Vagina (tissue), 2 donors: ENCODE results near the gene ITPK1.

Source experiments
- POLR2A ChIP-seq, 2 donors: fragments of 450-650 bp; IDR thresholded peaks; one replicate each; pipeline ENCODE4 v1.6.1; 2017; ENCODE audit warnings: antibody characterized with exemption in 2 of 2, mild to moderate bottlenecking in 2 of 2, moderate library complexity in 2 of 2
- POLR2AphosphoS5 ChIP-seq, 2 donors: sonication (generic); formaldehyde crosslinking; IDR thresholded peaks; one replicate each; pipeline ENCODE4 v1.9.0; 2017; ENCODE audit warnings: antibody characterized with exemption in 2 of 2, mild to moderate bottlenecking in 2 of 2, low read depth in 1 of 2; ENCODE audit not compliant: insufficient read depth in 1 of 2
- TF ChIP-seq, protein P1 (sequence below), 3 experiments: fragments of 450-650 bp in 2 of 3; fragments of 200-600 bp in 1 of 3; sonication (generic) in 1 of 3; IDR thresholded peaks; one replicate each; pipeline ENCODE4 v1.5.1; 2017 to 2019; ENCODE audit warnings: antibody characterized with exemption in 3 of 3, mild to moderate bottlenecking in 2 of 3, moderate library complexity in 2 of 3

DNA sequence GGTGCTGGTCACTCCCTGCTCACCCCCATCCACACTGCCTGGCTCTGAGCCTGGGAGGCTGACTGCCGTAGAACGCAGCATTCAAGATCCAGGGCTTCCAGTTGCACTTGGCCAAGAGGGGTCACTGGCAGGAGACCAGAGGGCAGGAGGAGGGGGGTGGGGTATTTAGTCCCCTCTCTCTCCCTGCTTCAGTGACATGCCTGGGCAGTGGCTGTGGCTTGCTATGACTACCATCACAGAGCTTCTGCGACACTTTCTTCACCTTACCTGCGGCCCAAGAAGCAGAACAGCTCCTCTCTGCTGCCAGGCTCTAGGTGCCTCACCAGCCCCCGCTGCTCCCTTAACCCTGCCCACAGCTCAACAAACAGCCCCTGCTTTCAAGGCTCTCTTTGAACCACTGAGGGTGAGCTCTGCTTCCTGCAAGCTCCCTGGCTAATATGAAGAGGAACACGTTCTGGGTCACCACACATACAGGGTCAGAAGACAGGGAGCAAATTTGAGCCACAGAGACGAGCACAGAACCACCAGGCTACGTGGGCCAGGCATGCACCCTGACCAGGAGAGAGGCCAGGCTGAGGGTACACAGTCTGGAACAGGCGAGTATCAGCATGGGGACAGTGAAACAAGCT lies 55.7 kb downstream of the ITPK1 start:
- TF ChIP-seq, protein P1, sequence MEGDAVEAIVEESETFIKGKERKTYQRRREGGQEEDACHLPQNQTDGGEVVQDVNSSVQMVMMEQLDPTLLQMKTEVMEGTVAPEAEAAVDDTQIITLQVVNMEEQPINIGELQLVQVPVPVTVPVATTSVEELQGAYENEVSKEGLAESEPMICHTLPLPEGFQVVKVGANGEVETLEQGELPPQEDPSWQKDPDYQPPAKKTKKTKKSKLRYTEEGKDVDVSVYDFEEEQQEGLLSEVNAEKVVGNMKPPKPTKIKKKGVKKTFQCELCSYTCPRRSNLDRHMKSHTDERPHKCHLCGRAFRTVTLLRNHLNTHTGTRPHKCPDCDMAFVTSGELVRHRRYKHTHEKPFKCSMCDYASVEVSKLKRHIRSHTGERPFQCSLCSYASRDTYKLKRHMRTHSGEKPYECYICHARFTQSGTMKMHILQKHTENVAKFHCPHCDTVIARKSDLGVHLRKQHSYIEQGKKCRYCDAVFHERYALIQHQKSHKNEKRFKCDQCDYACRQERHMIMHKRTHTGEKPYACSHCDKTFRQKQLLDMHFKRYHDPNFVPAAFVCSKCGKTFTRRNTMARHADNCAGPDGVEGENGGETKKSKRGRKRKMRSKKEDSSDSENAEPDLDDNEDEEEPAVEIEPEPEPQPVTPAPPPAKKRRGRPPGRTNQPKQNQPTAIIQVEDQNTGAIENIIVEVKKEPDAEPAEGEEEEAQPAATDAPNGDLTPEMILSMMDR (IDR thresholded peaks at IDR 0.05), result no peak
- TF ChIP-seq POLR2AphosphoS5 (IDR thresholded peaks at IDR 0.05; ENCODE audit: insufficient read depth in 1 of 2, low read depth in 1 of 2) (no peak), POLR2A (IDR thresholded peaks at IDR 0.05) (no peak)
